MM.1S (cell line): ENCODE measurements around the gene DPAGT1.

Experiments used
- DNase-seq: peaks from one replicate; pipeline ENCODE4 v3.0.0-alpha.2; 2015
- H2AFZ ChIP-seq: fragments of 300-600 bp; sonication (generic); 2 replicates; pipeline ENCODE4 v1.6.0; 2016; ENCODE audit warnings: antibody characterized with exemption, low read length
- H3F3A ChIP-seq: fragments of 300-600 bp; sonication (generic); 2 replicates; pipeline ENCODE4 v1.6.1; 2016; ENCODE audit warnings: mild to moderate bottlenecking, antibody characterized with exemption, low read length, moderate library complexity, mixed read lengths; ENCODE audit not compliant: insufficient read depth
- H3K27ac ChIP-seq: fragments of 300-600 bp; sonication (generic); 2 replicates; pipeline ENCODE4 v1.5.1; 2016; ENCODE audit warnings: mild to moderate bottlenecking, low read length
- H3K27me3 ChIP-seq: fragments of 300-600 bp; sonication (generic); replicated peaks from 2 replicates; pipeline ENCODE4 v1.6.0; 2016; ENCODE audit warnings: low read length; ENCODE audit not compliant: insufficient read depth
- H3K36me3 ChIP-seq: fragments of 300-600 bp; sonication (generic); replicated peaks from 2 replicates; pipeline ENCODE4 v1.6.1; 2016; ENCODE audit warnings: mild to moderate bottlenecking, low read length, mixed read lengths; ENCODE audit not compliant: insufficient read depth
- H3K4me1 ChIP-seq: fragments of 300-600 bp; sonication (generic); 2 replicates; pipeline ENCODE4 v1.6.1; 2016; ENCODE audit warnings: low read length, mixed read lengths
- H3K4me2 ChIP-seq: fragments of 300-600 bp; sonication (generic); 2 replicates; pipeline ENCODE4 v1.6.0; 2016; ENCODE audit warnings: low read depth, low read length
- H3K4me3 ChIP-seq: fragments of 300-600 bp; sonication (generic); 2 replicates; pipeline ENCODE4 v1.5.1; 2016; ENCODE audit warnings: low read length, mixed read lengths
- H3K79me2 ChIP-seq: fragments of 300-600 bp; sonication (generic); 2 replicates; pipeline ENCODE4 v1.6.1; 2016; ENCODE audit warnings: mixed run types, low read length, mixed read lengths
- H3K9ac ChIP-seq: fragments of 300-600 bp; sonication (generic); 2 replicates; pipeline ENCODE4 v1.6.1; 2016; ENCODE audit warnings: low read length, mixed read lengths
- H3K9me2 ChIP-seq: fragments of 300-600 bp; sonication (generic); replicated peaks from 2 replicates; pipeline ENCODE4 v1.6.1; 2016; ENCODE audit warnings: mild to moderate bottlenecking, low read length, mixed read lengths; ENCODE audit not compliant: insufficient read depth
- H3K9me3 ChIP-seq: fragments of 300-600 bp; sonication (generic); replicated peaks from 2 replicates; pipeline ENCODE4 v1.6.1; 2016; ENCODE audit warnings: mild to moderate bottlenecking, low read length, mixed read lengths; ENCODE audit not compliant: insufficient read depth
- H4K20me1 ChIP-seq: fragments of 300-600 bp; sonication (generic); 2 replicates; pipeline ENCODE4 v1.6.1; 2016; ENCODE audit warnings: mild to moderate bottlenecking, low read length, moderate library complexity, mixed read lengths; ENCODE audit not compliant: insufficient read depth
- CTCF ChIP-seq: fragments of 300-600 bp; sonication (generic); IDR thresholded peaks from 2 replicates; pipeline ENCODE4 v1.5.1; 2016; ENCODE audit warnings: antibody characterized with exemption, low read length, mixed read lengths
- EZH2 ChIP-seq: fragments of 300-600 bp; sonication (generic); optimal IDR thresholded peaks from 2 replicates; pipeline ENCODE3; 2017; ENCODE audit warnings: low read depth, mild to moderate bottlenecking, antibody characterized with exemption, low read length, mixed read lengths
- EZH2phosphoT487 ChIP-seq: fragments of 300-600 bp; sonication (generic); IDR thresholded peaks from 2 replicates; pipeline ENCODE4 v1.6.1; 2018; ENCODE audit warnings: antibody characterized with exemption, low read length

DPAGT1 gene

GRCh38 chr11:119085437-119085847, 16.2 kb downstream of the DPAGT1 start:
- H3K79me2 ChIP-seq = peaks cover 27% of the 10 kb centered on the region
- H3K4me3 ChIP-seq = peak overlapping the region; percentile 87
- no peaks in the 10 kb centered on the region for H3K9me3 ChIP-seq
- H3K27me3 ChIP-seq = no peaks in the 10 kb centered on the region
- peak overlapping the region; percentile 86; the same call in 1 of the 2 replicates for H3K27ac ChIP-seq
- peak overlapping the region; percentile 96 for H3K9ac ChIP-seq
- peak overlapping the region; percentile 72 for H2AFZ ChIP-seq
- H3K4me2 ChIP-seq = peak overlapping the region; percentile 96
- no peaks in the 10 kb centered on the region for H3K36me3 ChIP-seq
- H3F3A ChIP-seq = 0 out of 2 replicates have a peak, but pooled peaks cover 6% of the 10 kb centered on the region
- H4K20me1 ChIP-seq = no peaks in the 10 kb centered on the region
- no peaks in the 10 kb centered on the region for H3K9me2 ChIP-seq
- peaks cover 20% of the 10 kb centered on the region for H3K4me1 ChIP-seq
- TF ChIP-seq EZH2phosphoT487 (no peak), EZH2 (no peak), CTCF (no peak)
- DNase-seq = no peak

GRCh38 chr11:119084663-119085436, 16.8 kb downstream of the DPAGT1 start, which contains the start of gene HMBS:
HMBS (plus strand) TSS chr11:119084881; CDS start chr11:119085034, 153 bp downstream.
- H3K4me1 ChIP-seq = peaks cover 20% of the 10 kb centered on the region
- no peaks in the 10 kb centered on the region for H3K9me3 ChIP-seq
- H4K20me1 ChIP-seq = no peaks in the 10 kb centered on the region
- H3K4me3 ChIP-seq = peak within 1 kb of the TSS; percentile 87
- TF ChIP-seq EZH2phosphoT487 (no peak), EZH2 (no peak), CTCF (no peak)
- DNase-seq = peak; percentile 95
- H2AFZ ChIP-seq = peak within 1 kb of the TSS; percentile 93
- peak within 1 kb of the TSS; percentile 86 for H3K27ac ChIP-seq
- no peaks in the 10 kb centered on the region for H3K27me3 ChIP-seq
- peaks cover 27% of the 10 kb centered on the region for H3K79me2 ChIP-seq
- no peaks in the 10 kb centered on the region for H3K36me3 ChIP-seq
- H3K9ac ChIP-seq = peak within 1 kb of the TSS; percentile 96
- 0 out of 2 replicates have a peak, but pooled peaks cover 6% of the 10 kb centered on the region for H3F3A ChIP-seq
- peak within 1 kb of the TSS; percentile 96 for H3K4me2 ChIP-seq
- no peaks in the 10 kb centered on the region for H3K9me2 ChIP-seq

- no peak overlapping the region for H3K27ac ChIP-seq
- no peaks in the 10 kb centered on the region for H3K9me3 ChIP-seq
- no peak for TF ChIP-seq EZH2phosphoT487
- TF ChIP-seq CTCF = no peak
- TF ChIP-seq EZH2 = no peak
- no peaks in the 10 kb centered on the region for H3K27me3 ChIP-seq
- DNase-seq = no peak
- peaks cover 5% of the 10 kb centered on the region; the same call in 1 of the 2 replicates for H3K36me3 ChIP-seq
- no peaks in the 10 kb centered on the region for H3F3A ChIP-seq
- H3K9me2 ChIP-seq = no peaks in the 10 kb centered on the region
- peaks cover 14% of the 10 kb centered on the region for H3K79me2 ChIP-seq
- no peak overlapping the region for H2AFZ ChIP-seq
- H3K4me2 ChIP-seq = no peak overlapping the region
- H3K4me1 ChIP-seq = peaks cover 9% of the 10 kb centered on the region
- no peak overlapping the region for H3K4me3 ChIP-seq
- no peaks in the 10 kb centered on the region for H4K20me1 ChIP-seq
- H3K9ac ChIP-seq = no peak overlapping the region
Measured at GRCh38 chr11:119081682-119082260, 19.9 kb downstream of the DPAGT1 start.
